WTC11 (cell line): ENCODE data around the gene ANKS6. TPM values are rescaled to one million over a fixed set of nuclear protein-coding genes. Genes with fewer than 3 reads are reported as not detected.

Source experiments
- ATAC-seq: fragments of 200-7000 bp; cut with Tn5 transposase; 2 replicates; pipeline ENCODE4 v1.10.0; 2021; ENCODE audit warnings: mild to moderate bottlenecking, moderate library complexity
- CTCF ChIA-PET: fragments of 300-600 bp; sonication (Branson Sonifier 250); formaldehyde crosslinking; loops from one replicate; lab custom pipeline; 2021; ENCODE audit warnings: antibody characterized with exemption; lab: Charles Lee
- POLR2A ChIA-PET: fragments of 350-600 bp; sonication (Branson Sonifier 250); formaldehyde crosslinking; loops from one replicate; lab custom pipeline; 2021; ENCODE audit warnings: antibody characterized with exemption; lab: Charles Lee
- DNase-seq: peaks from one replicate; pipeline ENCODE4 v3.0.0; 2021; ENCODE audit warnings: low spot score
- H3K27ac Mint-ChIP-seq: 2 replicates; pipeline ENCODE4 v1.8.0; 2021; ENCODE audit warnings: mixed read lengths
- H3K27me3 Mint-ChIP-seq: 2 replicates; pipeline ENCODE4 v1.8.0; 2021; ENCODE audit warnings: low read depth, mild to moderate bottlenecking, moderate library complexity, mixed read lengths
- H3K36me3 Mint-ChIP-seq: 2 replicates; pipeline ENCODE4 v1.8.0; 2021; ENCODE audit warnings: mixed read lengths
- H3K4me1 Mint-ChIP-seq: 2 replicates; pipeline ENCODE4 v1.8.0; 2022; ENCODE audit warnings: mixed read lengths
- H3K4me3 Mint-ChIP-seq: 2 replicates; pipeline ENCODE4 v1.8.0; 2021; ENCODE audit warnings: mild to moderate bottlenecking, moderate library complexity, mixed read lengths
- H3K9me3 Mint-ChIP-seq: 2 replicates; pipeline ENCODE4 v1.8.0; 2021; ENCODE audit warnings: mixed read lengths
- ARID4B ChIP-seq: sonication (generic); formaldehyde crosslinking; IDR thresholded peaks from 2 replicates; pipeline ENCODE4 v1.8.0; 2023; ENCODE audit warnings: missing genetic modification reagents, mild to moderate bottlenecking, borderline replicate concordance
- CREM ChIP-seq: sonication (generic); formaldehyde crosslinking; IDR thresholded peaks from 2 replicates; pipeline ENCODE4 v1.8.1; 2022; ENCODE audit warnings: mild to moderate bottlenecking, missing genetic modification reagents, moderate library complexity
- ELF4 ChIP-seq: sonication (generic); formaldehyde crosslinking; IDR thresholded peaks from 2 replicates; pipeline ENCODE4 v1.8.1; 2022; ENCODE audit warnings: low read depth, mild to moderate bottlenecking, moderate library complexity, missing genetic modification reagents
- EMX1 ChIP-seq: fragments of 250-450 bp; sonication (Bioruptor Pico); IDR thresholded peaks from 2 replicates; pipeline ENCODE4 v1.8.0; 2021; ENCODE audit warnings: mild to moderate bottlenecking
- ETV6 ChIP-seq: sonication (generic); formaldehyde crosslinking; IDR thresholded peaks from 2 replicates; pipeline ENCODE4 v1.8.1; 2022; ENCODE audit warnings: mild to moderate bottlenecking, missing genetic modification reagents
- GABPB1 ChIP-seq: sonication (generic); formaldehyde crosslinking; IDR thresholded peaks from 2 replicates; pipeline ENCODE4 v1.8.1; 2023; ENCODE audit warnings: mild to moderate bottlenecking, missing genetic modification reagents
- IRF1 ChIP-seq: sonication (generic); formaldehyde crosslinking; IDR thresholded peaks from 2 replicates; pipeline ENCODE4 v1.8.0; 2023; ENCODE audit warnings: missing genetic modification reagents
- MXD4 ChIP-seq: fragments of 250-450 bp; sonication (Bioruptor Pico); IDR thresholded peaks from 2 replicates; pipeline ENCODE4 v1.8.0; 2021; ENCODE audit warnings: mild to moderate bottlenecking, moderate library complexity, borderline replicate concordance
- NFATC4 ChIP-seq: fragments of 250-450 bp; sonication (Bioruptor Pico); IDR thresholded peaks from 2 replicates; pipeline ENCODE4 v1.9.0; 2021; ENCODE audit warnings: mild to moderate bottlenecking
- OVOL2 ChIP-seq: fragments of 250-450 bp; sonication (Bioruptor Pico); IDR thresholded peaks from 2 replicates; pipeline ENCODE4 v1.9.0; 2021; ENCODE audit warnings: mild to moderate bottlenecking, borderline replicate concordance
- SOX15 ChIP-seq: fragments of 250-450 bp; sonication (Bioruptor Pico); IDR thresholded peaks from 2 replicates; pipeline ENCODE4 v1.9.0; 2021; ENCODE audit warnings: mild to moderate bottlenecking
- TEAD4 ChIP-seq: sonication (generic); formaldehyde crosslinking; IDR thresholded peaks from 2 replicates; pipeline ENCODE4 v1.8.0; 2022; ENCODE audit warnings: mild to moderate bottlenecking, missing genetic modification reagents
- ZBTB21 ChIP-seq: sonication (generic); formaldehyde crosslinking; IDR thresholded peaks from 2 replicates; pipeline ENCODE4 v1.8.1; 2023; ENCODE audit warnings: mild to moderate bottlenecking, missing genetic modification reagents, borderline replicate concordance
- ZNF121 ChIP-seq: sonication (generic); formaldehyde crosslinking; IDR thresholded peaks from 2 replicates; pipeline ENCODE4 v1.8.0; 2023; ENCODE audit warnings: missing genetic modification reagents
- ZNF138 ChIP-seq: sonication (generic); formaldehyde crosslinking; conservative IDR thresholded peaks from 2 replicates; pipeline ENCODE4 v1.8.1; 2022; ENCODE audit warnings: mild to moderate bottlenecking, moderate library complexity, missing genetic modification reagents
- total RNA-seq: library from RNA; stranded (reverse); gene quantifications from 3 replicates; pipeline ENCODE4 v1.2.3, GENCODE V29; 2021
- TF ChIP-seq, protein P1 (sequence below): sonication (generic); formaldehyde crosslinking; IDR thresholded peaks from 2 replicates; pipeline ENCODE4 v1.8.0; 2022; ENCODE audit warnings: missing genetic modification reagents
- TF ChIP-seq, protein P2 (sequence below): sonication (generic); formaldehyde crosslinking; IDR thresholded peaks from 2 replicates; pipeline ENCODE4 v1.8.1; 2023; ENCODE audit warnings: mild to moderate bottlenecking, missing genetic modification reagents
- TF ChIP-seq, protein P3 (sequence below): sonication (generic); formaldehyde crosslinking; IDR thresholded peaks from 2 replicates; pipeline ENCODE4 v1.8.1; 2022; ENCODE audit warnings: low read depth, missing genetic modification reagents, borderline replicate concordance

The ANKS6 gene
- total RNA-seq, 1 experiment from 2014 or later: 65.1 TPM

DNA sequence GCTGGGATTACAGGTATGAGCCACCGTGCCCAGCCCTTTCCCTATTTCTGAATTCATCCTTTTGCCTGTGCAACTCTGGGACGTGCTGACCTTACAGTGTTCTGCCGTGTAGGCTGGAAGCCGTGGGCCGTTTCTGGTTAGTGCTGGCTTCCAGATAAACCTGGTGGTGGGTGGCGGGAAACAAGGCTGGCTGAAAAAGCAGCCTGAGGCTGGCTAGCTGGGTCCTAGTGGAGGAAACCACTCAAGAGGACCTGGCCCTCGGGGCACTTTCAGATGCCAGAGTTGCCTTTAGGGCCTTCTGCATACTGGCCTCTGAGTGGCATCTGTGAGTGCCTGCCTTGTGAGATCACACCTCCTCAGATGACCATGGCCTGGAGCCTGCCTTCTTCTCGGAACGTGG, 38.0 kb upstream of the ANKS6 start:
- Mint-ChIP-seq H3K27me3 (no peaks in the 10 kb centered on the region), H3K4me1 (peaks cover 8% of the 10 kb centered on the region)
- POLR2A ChIA-PET: no interaction called here
- no peak for ATAC-seq
- no peak for TF ChIP-seq ZNF138 (CRISPR knock-in tag)
- TF ChIP-seq, all 79 proteins: peak for 0
- Mint-ChIP-seq H3K4me3 (no peak overlapping the region), H3K9me3 (no peaks in the 10 kb centered on the region), H3K27ac (no peak overlapping the region), H3K36me3 (peaks cover 16% of the 10 kb centered on the region)
- DNase-seq: no peak
- CTCF ChIA-PET: no interaction called here

- ChIA-PET POLR2A (no interaction called here), CTCF (no interaction called here)
- Mint-ChIP-seq H3K27me3 (no peaks in the 10 kb centered on the region), H3K9me3 (no peaks in the 10 kb centered on the region), H3K4me1 (peaks cover 5% of the 10 kb centered on the region), H3K4me3 (no peak overlapping the region), H3K27ac (no peak overlapping the region), H3K36me3 (peaks cover 17% of the 10 kb centered on the region)
- DNase-seq (no peak), ATAC-seq (no peak)
- no peak for TF ChIP-seq MXD4 (CRISPR knock-in tag)
- TF ChIP-seq ETV6 (CRISPR knock-in tag): no peak
- TF ChIP-seq, protein P1, sequence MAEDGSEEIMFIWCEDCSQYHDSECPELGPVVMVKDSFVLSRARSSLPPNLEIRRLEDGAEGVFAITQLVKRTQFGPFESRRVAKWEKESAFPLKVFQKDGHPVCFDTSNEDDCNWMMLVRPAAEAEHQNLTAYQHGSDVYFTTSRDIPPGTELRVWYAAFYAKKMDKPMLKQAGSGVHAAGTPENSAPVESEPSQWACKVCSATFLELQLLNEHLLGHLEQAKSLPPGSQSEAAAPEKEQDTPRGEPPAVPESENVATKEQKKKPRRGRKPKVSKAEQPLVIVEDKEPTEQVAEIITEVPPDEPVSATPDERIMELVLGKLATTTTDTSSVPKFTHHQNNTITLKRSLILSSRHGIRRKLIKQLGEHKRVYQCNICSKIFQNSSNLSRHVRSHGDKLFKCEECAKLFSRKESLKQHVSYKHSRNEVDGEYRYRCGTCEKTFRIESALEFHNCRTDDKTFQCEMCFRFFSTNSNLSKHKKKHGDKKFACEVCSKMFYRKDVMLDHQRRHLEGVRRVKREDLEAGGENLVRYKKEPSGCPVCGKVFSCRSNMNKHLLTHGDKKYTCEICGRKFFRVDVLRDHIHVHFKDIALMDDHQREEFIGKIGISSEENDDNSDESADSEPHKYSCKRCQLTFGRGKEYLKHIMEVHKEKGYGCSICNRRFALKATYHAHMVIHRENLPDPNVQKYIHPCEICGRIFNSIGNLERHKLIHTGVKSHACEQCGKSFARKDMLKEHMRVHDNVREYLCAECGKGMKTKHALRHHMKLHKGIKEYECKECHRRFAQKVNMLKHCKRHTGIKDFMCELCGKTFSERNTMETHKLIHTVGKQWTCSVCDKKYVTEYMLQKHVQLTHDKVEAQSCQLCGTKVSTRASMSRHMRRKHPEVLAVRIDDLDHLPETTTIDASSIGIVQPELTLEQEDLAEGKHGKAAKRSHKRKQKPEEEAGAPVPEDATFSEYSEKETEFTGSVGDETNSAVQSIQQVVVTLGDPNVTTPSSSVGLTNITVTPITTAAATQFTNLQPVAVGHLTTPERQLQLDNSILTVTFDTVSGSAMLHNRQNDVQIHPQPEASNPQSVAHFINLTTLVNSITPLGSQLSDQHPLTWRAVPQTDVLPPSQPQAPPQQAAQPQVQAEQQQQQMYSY: no peak
- no peak for TF ChIP-seq SOX15 (CRISPR knock-in tag)
- TF ChIP-seq, protein P2, sequence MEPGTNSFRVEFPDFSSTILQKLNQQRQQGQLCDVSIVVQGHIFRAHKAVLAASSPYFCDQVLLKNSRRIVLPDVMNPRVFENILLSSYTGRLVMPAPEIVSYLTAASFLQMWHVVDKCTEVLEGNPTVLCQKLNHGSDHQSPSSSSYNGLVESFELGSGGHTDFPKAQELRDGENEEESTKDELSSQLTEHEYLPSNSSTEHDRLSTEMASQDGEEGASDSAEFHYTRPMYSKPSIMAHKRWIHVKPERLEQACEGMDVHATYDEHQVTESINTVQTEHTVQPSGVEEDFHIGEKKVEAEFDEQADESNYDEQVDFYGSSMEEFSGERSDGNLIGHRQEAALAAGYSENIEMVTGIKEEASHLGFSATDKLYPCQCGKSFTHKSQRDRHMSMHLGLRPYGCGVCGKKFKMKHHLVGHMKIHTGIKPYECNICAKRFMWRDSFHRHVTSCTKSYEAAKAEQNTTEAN (CRISPR knock-in tag): no peak
- no peak for TF ChIP-seq CREM (CRISPR knock-in tag)
- TF ChIP-seq, protein P3, sequence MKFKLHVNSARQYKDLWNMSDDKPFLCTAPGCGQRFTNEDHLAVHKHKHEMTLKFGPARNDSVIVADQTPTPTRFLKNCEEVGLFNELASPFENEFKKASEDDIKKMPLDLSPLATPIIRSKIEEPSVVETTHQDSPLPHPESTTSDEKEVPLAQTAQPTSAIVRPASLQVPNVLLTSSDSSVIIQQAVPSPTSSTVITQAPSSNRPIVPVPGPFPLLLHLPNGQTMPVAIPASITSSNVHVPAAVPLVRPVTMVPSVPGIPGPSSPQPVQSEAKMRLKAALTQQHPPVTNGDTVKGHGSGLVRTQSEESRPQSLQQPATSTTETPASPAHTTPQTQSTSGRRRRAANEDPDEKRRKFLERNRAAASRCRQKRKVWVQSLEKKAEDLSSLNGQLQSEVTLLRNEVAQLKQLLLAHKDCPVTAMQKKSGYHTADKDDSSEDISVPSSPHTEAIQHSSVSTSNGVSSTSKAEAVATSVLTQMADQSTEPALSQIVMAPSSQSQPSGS (CRISPR knock-in tag): no peak
- no peak for TF ChIP-seq IRF1 (CRISPR knock-in tag)
- TF ChIP-seq ELF4 (CRISPR knock-in tag): no peak
- no peak for TF ChIP-seq ZBTB21 (CRISPR knock-in tag)
- no peak for TF ChIP-seq OVOL2 (CRISPR knock-in tag)
Observed at GRCh38 chr9:98833090-98833956, 37.0 kb upstream of the ANKS6 start.

GRCh38 chr9:98832768-98833089, 36.4 kb upstream of the ANKS6 start:
- H3K4me3 Mint-ChIP-seq: no peak overlapping the region
- H3K27me3 Mint-ChIP-seq: no peaks in the 10 kb centered on the region
- H3K9me3 Mint-ChIP-seq: no peaks in the 10 kb centered on the region
- ATAC-seq (no peak), DNase-seq (no peak)
- H3K27ac Mint-ChIP-seq: no peak overlapping the region
- CTCF ChIA-PET: no interaction called here
- H3K36me3 Mint-ChIP-seq: peaks cover 19% of the 10 kb centered on the region
- POLR2A ChIA-PET: no interaction called here
- peaks cover 3% of the 10 kb centered on the region; the same call in 1 of the 2 replicates for H3K4me1 Mint-ChIP-seq
- TF ChIP-seq ARID4B (no peak), TEAD4 (CRISPR knock-in tag) (no peak), NFATC4 (CRISPR knock-in tag) (no peak), GABPB1 (CRISPR knock-in tag) (no peak), EMX1 (CRISPR knock-in tag) (no peak), ZNF121 (CRISPR knock-in tag) (no peak)
